Measurements from ENCODE around the gene PECR. TPM values are rescaled to one million over a fixed set of nuclear protein-coding genes. Genes with fewer than 3 reads are reported as not detected.
"Not testable (repeated sequence)": the region's sequence is repeated elsewhere in the genome, so short reads cannot be mapped to it uniquely, and the experiment has no call there.

Gene PECR
- total RNA-seq, 1 experiment from 2014 or later = 12.8 TPM

GRCh38 chr2:216002101-216002678 is 79.4 kb downstream of the PECR start:
- DNase-seq (ENCODE audit: low spot score) = no peak

- no peak for DNase-seq (ENCODE audit: low spot score)
Measured at GRCh38 chr2:216001216-216002100, 80.2 kb downstream of the PECR start.

GRCh38 chr2:215998636-215999035 is 83.0 kb downstream of the PECR start:
- no peak for DNase-seq (ENCODE audit: low spot score)

- DNase-seq (ENCODE audit: low spot score) = no peak
Measured at GRCh38 chr2:215997219-215997618, 84.4 kb downstream of the PECR start.

GRCh38 chr2:215994911-215995310 is 86.7 kb downstream of the PECR start:
- no peak for DNase-seq (ENCODE audit: low spot score)

- not testable (repeated sequence) for DNase-seq (ENCODE audit: low spot score)
Measured at GRCh38 chr2:215988556-215989207, 92.9 kb downstream of the PECR start.

Other genes starting within 250 kb of the PECR start
- 5.5 and 8.3 TPM in 2 replicates for gene MREG, start 68.3 kb downstream of the PECR start, total RNA-seq (2014; rRNA removed; shearing (Covaris generic))
- gene TMEM169, start 110 bp upstream of the PECR start, total RNA-seq (2014; rRNA removed; shearing (Covaris generic)) = 0.16 and 0.35 TPM in 2 replicates
- gene XRCC5, start 27.5 kb upstream of the PECR start, total RNA-seq (2014; rRNA removed; shearing (Covaris generic)) = 328 and 390 TPM in 2 replicates

Data from H4 (cell line).